Tibial nerve (tissue), 4 donors: Measurements from ENCODE around the gene GPC6.

ENCODE experiments used
- CTCF ChIP-seq, 5 experiments: fragments of 200-600 bp in 3 of 5; fragments of 450-650 bp in 2 of 5; sonication (generic) in 3 of 5; IDR thresholded peaks; one replicate each; pipeline ENCODE4 v1.5.1; 2016 to 2019; ENCODE audit warnings: antibody characterized with exemption in 5 of 5, mild to moderate bottlenecking in 3 of 5, moderate library complexity in 2 of 5
- EP300 ChIP-seq, 2 donors: sonication (generic); formaldehyde crosslinking; IDR thresholded peaks; one replicate each; pipeline ENCODE4 v1.6.1; 2017; ENCODE audit warnings: antibody characterized with exemption in 2 of 2, mild to moderate bottlenecking in 1 of 2
- POLR2A ChIP-seq, 2 donors: fragments of 450-650 bp; IDR thresholded peaks; one replicate each; pipeline ENCODE4 v1.6.1; 2017; ENCODE audit warnings: antibody characterized with exemption in 2 of 2, mild to moderate bottlenecking in 2 of 2, moderate library complexity in 2 of 2

GRCh38 chr13:94345374-94346195 lies 1119.0 kb downstream of the GPC6 start:
- TF ChIP-seq CTCF (IDR thresholded peaks at IDR 0.05) (no peak), POLR2A (IDR thresholded peaks at IDR 0.05) (no peak), EP300 (IDR thresholded peaks at IDR 0.05) (no peak)
